Measurements from ENCODE around the gene STUM.
"Not testable (repeated sequence)": the region's sequence is repeated elsewhere in the genome, so short reads cannot be mapped to it uniquely, and the experiment has no call there.

Gene STUM

DNA sequence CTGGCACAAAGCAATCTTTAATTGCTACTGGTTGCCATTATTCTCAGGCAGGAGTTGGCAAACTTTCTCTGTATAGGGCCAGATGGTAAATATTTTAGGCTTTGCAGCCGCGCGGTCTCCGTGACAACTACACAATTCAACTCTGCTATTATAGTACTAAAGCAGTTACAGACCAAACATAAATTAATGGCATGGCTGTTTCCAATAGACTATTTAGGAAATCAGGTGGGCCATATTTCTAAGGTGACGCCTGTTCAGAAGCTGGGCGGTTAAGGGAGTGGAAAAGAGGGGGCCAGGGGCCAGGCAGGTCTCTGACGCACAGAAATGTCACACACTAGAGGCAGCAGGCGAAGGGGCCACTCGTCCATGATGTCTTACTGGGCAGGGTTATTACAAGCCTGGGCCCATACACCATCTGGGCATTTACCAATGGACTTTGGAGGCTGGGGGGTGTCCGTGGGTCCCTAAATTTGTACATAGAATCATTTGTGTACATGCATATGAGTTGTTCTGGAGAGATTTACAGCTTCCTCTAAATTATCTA is 80.1 kb downstream of the STUM start:
- DNase-seq = no peak

DNA sequence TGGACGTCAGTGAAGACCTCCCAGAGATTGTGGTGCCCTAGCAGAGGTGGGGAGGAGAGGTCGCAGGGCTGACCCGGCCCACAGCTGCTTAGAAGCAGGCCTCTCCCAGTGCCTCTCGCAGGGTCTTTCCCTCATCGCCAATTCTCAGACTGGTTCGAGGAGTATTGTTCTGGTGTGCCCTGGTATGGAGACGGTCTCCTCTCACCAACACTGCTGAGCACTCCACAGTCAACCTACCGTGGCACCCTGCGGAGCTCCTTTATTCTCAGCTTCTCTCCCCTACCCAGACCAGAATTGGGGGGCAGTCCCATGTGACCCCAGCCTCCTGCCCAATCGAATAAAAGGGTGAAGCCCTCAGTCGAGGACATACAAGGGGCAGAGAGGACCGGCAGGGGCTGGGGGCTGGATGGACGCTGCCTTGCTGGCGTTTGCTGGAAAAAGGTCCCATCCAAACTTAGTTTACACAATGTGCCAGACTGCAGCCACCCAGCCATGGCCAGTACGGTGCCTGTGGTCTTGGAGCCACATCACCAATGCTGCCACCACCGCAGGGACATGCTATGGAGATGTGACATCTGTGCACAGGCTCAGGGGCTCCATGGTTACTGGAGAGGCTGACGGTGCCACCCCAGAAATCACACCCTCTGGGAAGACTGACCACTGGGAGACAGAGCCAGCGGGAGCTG is 80.8 kb downstream of the STUM start:
- no peak for DNase-seq

DNA sequence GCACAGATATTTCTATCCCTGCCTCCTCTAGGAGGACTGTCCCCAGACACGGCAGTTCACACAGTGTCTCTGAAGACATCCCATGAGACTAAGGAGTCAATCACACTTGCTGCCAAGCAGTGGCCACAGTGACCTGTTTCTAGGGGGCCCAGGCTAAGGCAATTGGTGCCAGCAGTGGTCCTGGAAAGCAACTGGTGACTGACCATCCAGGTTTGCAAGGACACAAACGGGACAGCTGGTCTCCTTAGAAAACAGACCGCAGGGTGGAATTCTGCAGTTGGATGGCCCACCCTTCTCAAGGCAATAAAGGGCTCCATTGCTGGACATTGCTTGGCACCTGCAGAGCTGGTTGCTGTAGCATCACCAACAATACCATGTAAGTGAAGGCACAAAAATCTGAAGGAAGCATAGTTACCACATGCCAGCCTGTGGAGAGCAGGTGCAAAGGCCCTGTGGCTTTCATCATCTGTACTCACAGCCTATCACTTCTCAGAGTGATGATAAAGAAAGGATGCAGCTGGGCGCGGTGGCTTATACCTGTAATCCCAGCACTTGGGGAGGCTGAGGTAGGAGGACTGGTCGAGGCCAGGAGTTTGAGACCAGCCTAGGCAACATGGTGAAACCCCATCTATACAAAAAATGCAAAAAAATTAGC is 81.5 kb downstream of the STUM start:
- DNase-seq = no peak

DNA sequence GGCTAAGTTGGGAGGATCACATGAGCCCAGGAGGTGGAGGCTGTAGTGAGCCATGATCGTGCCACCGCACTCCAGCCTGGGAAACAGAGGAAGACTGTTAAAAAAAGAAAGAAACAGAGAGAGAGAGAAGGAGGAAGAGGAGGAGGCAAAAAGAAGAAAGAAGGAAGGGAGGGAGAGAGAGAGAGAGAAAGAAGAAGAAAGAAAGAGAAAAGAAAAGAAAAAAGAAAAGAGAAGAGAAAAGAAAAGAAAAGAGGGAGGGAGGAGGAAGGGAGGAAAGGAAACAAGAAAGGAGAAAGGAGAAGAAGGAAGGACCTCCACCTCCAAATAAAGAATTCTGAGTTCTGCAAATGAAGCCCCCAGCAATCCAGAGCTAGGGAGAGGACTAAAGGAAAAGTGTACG is 82.0 kb downstream of the STUM start:
- no peak for DNase-seq

DNA sequence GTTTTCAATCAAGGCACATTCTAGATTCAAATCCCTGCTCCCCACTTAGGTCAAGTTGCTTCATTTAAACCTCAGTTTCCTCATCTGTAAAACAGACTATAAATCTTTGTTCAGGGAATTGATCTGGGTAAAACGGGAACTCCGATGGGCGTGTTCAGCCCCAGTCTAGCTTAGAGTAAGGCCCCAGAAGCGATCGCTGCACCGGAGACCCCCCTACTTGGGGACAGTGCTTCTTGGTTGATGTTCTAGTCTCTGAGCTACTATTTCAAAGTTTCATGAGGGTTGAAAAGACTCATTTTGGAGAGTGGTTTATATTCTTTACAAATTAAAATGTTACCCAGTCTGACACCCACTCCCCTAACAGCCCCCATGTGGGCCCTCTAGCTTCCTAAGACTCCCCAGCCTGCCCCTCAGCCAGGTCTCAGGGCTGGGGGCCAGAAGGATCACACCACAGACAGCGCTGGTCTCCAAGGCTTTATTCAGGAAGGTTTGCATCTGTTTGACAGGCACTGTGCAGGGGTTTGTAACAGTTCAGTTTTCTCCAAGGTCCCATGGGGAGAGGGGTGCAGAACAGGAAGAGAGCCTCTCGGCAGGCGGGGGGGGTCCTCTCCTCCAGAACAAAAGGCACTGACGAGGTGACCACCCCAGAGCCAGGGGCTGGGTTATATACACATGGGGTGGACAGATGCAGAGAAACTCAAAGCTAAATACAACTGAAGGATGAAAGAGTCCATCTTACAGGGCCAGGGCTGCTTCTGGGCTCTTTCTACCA is 82.9 kb downstream of the STUM start:
- DNase-seq = no peak

DNA sequence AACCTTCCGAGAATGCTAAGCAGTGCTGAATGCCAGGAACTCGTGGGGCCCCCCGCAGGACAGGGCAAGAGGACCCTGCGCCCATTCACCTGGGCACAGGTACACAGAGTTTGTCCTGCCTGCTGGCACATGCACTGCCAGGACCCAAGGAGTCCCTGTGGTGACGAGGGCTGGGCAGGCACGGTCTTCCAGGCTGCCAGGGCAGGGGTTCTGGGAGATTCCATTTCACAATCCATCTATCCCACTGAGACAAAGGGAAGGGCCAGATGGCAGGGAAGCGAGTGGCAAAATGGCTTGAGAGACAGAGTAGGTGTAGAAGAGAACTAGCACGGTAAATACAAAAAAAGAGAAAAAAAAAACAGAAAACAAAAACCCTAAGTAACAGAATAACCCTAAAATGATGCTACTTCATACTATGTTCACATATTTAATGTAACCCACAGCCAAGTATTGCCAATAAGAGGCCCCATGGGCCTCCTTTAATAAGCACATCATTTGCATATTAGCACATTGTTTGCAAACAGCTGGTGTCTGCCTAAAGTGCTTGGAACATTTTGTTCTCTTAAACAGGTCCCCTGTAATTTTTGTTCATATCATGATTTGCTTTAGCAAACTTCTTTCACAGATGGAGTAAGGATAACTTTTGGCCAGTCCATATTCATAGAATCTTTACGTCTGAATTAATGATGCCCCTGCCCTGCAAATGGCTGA is 83.8 kb downstream of the STUM start:
- DNase-seq = no peak

DNA sequence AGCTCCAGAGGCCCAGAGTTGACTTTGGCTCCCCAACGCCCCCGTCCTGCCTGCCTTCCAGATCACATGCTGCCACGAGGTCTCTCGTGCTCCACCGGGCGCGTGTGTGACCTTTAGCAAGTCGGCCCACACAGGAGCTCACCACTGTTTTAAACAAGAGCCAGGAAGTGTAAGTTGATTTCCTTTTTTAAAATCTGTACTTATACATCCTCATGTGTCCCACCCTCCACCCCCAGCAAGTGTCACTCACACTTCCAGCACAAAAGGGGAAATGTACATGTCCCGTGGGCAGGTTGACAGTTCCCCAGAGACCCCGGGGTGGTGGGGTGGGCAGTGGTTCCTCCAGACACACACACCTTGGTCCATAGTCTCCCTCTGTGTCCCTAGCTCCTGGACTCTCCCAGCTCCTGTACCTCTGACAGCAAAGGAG is 84.4 kb downstream of the STUM start:
- DNase-seq = no peak

DNA sequence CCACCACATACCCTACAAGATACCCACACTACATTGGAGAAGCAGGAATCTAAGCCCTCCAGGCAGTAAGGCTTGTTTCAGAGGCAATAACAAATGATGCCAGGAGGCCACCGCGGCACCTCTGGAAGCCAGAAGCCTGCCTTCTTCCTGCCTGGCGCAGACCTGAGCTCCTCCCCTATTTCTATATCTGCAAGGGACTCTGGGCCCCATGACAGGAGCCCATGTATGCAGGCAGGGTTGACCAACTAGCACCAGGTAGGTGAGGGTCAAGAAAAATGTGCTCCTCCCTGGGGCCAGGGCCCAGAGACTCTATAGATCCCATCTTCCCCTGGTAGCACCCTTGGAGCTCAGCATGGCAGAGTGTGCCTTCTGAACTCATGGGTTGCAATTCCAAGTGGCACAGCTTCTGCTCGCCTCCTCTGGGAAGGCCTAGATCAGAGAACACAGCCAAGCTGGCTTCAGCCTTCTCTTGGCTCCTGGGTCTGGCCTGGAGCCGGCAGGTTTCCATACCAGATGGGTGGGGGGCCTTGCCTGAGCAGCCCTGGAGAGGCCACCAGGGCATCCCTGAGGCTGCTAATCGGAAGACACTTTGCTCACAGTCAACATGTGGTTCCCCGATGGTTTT is 85.1 kb downstream of the STUM start:
- no peak for DNase-seq

DNA sequence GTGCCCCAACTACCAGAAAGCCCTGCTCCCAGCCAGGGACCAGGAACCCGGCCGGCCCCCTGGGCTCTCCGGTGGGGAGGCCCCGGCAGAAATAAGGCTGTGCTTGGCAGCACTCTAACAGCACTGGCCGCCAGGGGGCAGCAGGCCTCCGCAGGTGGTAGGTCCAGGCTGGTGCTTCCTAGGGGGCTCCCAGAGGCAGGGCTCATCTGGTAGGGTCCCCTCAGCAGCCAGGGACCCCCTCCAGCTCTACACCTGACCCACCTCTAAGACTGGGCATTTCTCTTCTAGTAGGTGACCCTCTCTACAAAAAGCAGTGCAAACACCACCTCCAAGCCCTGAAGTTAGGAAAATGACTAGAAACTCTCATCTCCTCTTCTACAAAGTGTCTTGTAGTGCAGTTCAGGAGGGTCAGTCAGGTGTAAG is 85.6 kb downstream of the STUM start:
- DNase-seq = peak; percentile 86

DNA sequence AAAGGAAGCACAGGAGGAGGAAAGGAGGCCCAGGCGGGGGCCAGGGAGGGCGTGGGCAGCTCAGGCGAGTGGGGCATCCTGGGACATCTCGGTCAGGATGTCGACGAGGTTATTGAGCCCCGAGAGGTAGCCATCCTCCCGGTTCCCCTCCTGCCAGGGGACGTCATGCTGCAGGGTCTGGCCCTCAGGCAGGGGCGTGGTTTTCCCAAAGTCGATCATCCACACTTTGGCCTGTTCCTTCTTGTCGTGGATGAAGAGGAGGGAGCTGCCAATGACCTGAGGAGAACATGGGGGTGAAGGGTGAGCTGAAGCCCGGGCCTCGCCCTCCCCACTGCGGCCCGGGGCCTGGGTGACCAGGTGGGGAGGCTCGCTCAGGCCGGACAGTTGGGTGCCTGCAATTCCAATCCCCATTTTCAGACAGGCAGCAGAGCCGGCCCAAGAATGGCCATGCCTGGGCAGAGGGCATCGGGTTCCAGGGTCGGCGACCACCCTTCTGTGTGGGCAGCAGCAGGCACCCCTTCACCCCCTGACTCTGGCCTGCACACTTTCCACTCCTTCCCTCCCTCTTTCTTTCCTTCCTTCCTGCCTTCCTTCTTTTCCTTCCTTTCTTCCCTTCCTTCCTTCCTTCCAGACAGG is 86.2 kb downstream of the STUM start:
- no peak for DNase-seq

DNA sequence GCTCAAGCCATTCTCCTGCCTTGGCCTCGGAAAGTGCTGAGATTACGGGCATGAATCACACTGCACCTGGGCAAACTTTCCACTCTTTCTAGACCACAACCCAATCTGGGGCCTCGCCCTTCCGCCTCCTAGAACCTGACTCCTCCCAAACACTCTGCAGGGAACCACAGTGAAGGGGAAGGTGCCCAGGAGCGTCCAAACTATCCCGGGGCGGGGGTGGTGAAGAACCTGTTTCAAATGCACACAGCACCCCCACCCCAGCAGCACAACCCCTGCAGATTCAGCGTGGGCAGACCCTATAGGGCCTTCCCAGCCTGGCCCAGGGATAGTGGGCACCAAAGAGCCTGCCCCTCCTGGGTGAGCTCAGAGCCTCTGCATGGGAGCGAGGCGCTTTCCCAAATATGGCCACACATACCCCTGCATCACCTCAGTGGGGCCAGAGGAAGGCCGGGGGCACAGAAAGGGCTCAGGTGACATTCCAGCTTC is 86.9 kb downstream of the STUM start:
- no peak for DNase-seq

DNA sequence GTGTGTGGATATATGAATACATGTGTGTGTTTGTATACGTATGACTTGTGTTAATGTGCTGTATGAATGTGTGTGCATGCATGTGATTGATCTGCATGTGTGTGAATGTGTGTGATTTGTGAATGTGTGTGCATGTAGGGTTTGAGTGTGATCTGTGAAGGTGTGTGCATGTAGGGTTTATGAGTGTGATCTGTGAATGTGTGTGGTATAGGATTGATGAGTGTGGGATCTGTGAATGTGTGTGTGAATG is 88.2 kb downstream of the STUM start:
- no peak for DNase-seq

DNA sequence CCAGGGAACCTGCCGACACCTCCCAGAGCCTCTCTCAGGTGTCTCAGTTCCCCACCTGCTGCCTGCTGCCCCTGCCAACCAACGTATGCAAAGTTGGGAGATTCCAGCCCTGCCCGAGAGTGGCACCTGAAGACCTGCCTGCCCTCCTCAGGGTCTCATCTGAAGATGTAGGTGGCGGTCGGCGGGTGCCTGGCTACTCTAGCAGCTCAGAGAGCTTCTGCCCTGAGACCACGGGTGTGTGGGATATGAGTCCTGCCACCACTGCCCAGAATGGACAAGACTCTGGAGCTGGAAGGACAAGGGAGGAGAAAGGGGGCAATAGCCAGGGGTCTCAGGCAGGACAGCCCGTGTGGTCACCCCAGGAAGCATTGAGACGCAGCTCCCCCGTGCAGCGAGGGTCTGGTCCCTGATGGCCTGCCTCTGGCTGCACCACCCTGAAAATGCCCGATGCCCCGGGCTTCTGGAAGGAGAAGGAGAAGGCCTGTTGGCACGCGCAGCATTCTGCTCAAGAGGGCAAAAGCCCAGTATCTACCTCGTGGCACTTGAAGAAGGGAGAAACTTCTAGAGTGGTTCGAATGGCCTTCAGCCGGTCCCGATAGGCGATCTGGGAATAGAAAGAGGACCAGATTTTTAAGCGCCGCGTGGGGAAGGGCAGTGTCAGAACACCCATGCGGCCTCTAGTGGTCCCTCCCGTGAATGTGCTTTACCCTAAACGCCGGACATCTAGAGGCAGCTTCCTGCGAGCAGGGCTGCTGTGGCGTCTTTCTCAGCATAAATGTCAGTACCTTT is 88.8 kb downstream of the STUM start:
- peak; percentile 19 for DNase-seq

DNA sequence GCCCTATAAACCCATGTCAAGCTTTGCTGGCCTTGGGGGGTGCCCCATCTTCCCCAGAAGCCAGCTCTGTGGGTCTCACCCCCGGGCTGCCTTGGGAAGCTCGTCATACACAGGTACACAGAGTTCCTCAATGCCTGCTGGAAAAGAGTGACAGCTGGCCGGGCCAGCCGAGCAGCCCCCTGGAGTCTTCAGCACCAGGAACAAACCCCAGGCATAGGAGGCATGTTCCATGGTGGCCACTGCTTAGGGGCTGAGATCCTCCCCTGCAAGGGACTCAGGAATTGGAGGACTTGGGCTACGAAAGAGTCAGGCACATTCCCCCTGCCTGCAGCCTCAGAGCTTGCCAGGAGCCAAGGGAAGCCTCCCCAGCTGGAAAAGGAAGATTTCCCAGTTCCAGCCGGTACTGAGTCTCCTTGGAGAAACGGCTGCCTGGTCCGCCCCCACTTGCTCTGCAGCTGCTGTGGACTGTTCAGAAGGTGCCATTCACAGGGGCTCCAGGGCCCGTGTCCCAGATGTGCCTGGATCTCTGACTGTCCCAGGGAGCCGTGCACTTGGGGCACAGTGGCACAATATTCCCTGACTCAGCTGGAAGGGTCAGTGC is 89.5 kb downstream of the STUM start:
- DNase-seq = no peak

DNA sequence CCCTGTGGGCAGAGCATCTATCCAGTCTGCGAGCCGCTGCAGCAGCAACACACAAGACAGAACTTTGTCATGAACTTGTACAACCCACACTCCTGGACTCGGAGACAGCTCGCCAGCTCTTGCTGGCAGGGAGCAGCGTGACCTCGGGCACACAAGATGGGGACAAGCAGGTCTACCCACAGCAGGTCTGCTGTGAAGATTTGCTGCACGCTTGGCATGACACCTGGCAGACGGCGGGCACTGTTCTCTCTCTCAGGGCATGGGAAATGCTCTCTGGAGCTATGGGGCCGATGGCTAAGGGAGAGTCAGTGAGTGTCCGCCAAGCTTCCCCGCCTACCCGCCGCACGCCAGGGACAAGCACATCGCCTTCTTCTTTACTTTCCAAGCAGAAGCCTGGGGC is 90.0 kb downstream of the STUM start:
- DNase-seq = no peak

DNA sequence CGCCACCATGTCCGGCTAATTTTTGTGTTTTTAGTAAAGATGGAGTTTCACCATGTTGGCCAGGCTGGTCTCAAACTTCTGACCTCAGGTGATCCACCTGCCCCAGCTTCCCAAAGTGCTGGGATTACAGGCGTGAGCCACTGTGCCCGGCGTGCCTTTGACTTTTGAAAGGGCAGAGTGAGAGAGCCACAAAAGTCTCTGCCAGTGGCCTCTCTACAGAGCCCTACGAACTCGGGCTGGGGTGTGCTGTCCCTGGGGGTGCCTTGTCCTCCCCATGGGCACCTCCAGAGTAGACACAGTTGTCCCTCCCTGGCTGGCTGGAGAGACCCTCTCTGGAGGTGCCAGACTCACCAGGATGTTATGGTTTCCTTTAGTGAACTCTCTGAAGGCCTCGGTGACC is 90.6 kb downstream of the STUM start:
- DNase-seq = not testable (repeated sequence)

DNA sequence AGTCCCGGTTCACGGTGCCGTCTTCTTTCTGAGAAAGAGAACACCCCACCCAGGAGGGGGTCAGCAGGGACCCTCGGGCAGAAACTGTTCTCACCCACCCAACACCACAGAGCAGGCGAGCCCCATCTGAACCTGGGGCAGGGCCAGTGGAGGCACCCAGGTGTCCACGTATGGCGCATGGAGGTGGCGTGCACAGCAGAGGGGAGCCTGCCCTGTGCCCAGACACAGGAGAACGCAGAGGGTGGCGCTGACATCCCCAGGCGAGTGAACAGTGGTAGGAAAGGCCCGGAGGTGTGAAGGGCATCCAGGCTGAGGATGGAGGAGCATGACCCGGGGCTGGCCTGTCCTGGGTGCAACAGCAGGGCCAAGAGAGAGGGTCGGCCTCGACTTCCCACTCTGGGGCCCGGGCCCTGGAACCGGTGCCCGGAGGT is 91.1 kb downstream of the STUM start:
- DNase-seq = no peak

DNA sequence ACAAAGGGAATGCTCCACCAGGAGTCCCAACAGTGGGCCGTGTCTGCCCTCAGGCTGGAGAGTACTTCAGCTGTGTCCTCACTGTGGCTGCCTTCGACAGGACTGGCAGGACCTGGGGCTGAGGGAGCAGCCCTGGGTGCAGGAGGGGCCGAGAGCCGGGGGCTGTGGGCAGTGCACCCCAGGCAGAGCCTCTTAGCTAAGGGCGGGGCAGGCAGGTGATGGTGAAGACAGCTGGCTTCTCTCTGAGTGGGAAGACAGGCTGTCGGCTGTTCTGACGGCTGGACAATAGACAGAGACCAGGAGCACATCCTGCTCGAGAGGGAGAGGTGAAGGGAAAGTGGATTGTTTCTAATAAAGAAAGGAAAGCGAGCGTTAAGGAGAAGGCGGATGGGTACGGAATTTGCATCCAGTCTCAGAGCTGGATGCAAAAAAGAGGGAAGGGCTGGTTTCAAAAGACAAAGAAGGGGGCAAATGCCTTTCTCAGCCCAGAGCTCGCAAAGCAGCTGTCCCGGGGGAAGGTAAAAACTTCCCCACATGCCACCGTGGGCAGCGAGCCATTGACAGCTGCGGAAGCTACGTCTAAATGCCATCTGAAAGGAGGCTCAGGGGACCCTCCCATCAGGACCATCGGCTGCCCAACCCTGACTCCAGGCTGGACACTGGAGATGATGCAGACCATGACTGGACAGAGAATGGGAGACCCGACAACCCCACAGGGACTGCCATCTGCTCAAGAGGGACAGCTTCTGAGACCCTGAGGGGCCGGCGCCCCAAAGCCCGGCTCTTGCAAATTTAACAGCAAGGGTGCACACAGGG is 92.0 kb downstream of the STUM start:
- no peak for DNase-seq

DNA sequence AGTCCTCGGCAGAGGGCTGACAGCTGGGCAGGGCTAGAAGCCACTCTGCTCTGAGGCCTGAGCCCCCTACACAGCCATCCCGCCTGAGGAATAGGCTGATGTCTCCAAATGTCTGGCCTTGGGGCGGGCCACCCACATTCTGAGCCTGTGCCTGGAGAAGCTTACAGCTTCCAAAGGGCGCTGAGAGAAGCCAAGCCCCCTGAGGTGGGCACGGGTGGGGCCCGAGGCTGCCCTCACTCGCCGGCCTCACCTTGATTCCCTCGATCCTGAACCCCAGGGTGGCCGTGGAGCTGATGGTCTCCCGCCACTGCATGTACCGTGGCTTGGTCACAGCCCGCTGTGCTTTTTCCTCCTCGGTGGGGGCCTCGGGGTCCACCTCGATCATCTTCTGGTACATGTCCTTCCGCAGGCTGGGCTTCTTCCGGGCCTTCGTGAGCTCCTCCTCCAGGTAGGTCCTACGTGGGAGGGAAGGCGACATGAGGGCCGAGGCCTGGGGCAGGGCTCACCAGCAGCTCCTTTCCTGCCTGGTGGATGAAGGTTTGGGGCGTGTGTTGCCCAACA is 93.2 kb downstream of the STUM start:
- DNase-seq = no peak

DNA sequence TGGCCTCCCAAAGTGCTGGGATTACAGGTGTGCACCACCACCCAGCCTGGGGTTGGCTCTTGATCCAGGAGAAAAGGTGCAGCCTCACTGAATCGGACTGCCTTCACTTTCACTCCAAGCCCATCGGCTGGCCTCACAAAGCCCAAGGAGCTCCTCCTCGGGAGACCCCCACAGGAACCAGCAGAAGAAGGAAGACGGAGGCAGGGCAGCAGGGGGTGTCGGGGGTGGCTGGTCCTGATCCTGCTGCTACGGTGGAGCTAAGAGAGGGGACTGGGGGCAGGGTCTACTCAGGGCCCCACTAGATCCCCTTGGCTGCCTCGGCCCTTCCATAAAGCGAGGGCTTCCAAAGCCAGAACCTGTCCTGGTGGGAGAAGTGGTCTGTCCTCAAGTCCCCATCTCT is 93.9 kb downstream of the STUM start:
- no peak for DNase-seq

Data from hematopoietic multipotent progenitor cell treated with erythropoietin and hydrocortisone succinate and interleukin-3 and kit ligand, for 6 days (in vitro differentiated cells).